GM18505 (cell line): ENCODE results near the gene GABRQ.
"Not testable (repeated sequence)": the region's sequence is repeated elsewhere in the genome, so short reads cannot be mapped to it uniquely, and the experiment has no call there.

ENCODE experiments used
- ATAC-seq: cut with Tn5 transposase; IDR thresholded peaks from one replicate; pipeline ENCODE4 v1.9.1; 2021; ENCODE audit not compliant: unreplicated experiment
- POLR2A ChIP-seq: IDR thresholded peaks from 4 replicates; pipeline ENCODE4 v1.6.1; 2011; ENCODE audit warnings: borderline replicate concordance; ENCODE audit not compliant: insufficient read depth, insufficient read length; ENCODE audit errors: extremely low read depth

The GABRQ gene

GRCh38 chrX:152642931-152643564 is 5.4 kb downstream of the GABRQ start:
- ATAC-seq = no peak
- TF ChIP-seq POLR2A = no peak

DNA sequence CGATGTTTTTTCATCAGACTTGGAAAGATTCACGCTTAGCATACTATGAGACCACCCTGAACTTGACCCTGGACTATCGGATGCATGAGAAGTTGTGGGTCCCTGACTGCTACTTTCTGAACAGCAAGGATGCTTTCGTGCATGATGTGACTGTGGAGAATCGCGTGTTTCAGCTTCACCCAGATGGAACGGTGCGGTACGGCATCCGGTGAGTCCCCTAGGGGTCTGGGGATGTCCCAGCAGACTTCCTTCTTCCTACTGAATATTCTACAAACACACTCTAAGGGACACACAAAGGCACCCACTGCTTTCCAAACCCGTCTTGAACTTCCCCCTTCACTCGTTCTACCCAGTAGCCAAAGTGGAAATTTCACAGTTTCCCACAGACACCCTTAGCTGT is 9.3 kb downstream of the GABRQ start:
- no peak for ATAC-seq
- no peak for TF ChIP-seq POLR2A

DNA sequence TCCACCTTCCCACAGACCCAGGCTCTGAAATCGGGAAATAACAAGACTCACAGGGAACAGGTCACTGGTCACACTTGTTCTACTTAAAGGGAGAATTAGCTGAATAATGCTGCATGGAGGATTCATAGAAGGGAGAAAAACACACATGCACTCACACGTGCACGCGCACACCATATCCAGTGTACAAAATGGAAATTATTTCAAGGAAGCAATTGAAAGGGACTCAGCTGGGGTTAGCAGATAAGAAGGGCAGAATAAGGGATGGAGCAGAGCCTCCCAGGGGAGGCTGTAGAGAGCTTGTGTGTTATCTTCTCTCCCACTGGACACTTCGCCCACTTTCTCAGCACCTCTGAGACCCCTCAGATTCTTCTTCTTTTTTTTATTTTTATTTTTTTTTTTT is 10.3 kb downstream of the GABRQ start:
- no peak for ATAC-seq

GRCh38 chrX:152652060-152652459 is 14.4 kb downstream of the GABRQ start:
- no peak for TF ChIP-seq POLR2A
- no peak for ATAC-seq

More for the DNA sequence above, 10.3 kb downstream of the GABRQ start:
- TF ChIP-seq POLR2A = no peak

GRCh38 chrX:152652467-152652866 is 14.8 kb downstream of the GABRQ start:
- no peak for TF ChIP-seq POLR2A
- no peak for ATAC-seq

- TF ChIP-seq POLR2A = no peak
- ATAC-seq = no peak
These were observed 18.4 kb downstream of the GABRQ start for GRCh38 chrX:152656087-152656486.

GRCh38 chrX:152656890-152657289 is 19.2 kb downstream of the GABRQ start:
- no peak for TF ChIP-seq POLR2A

GRCh38 chrX:152658302-152658701 is 20.6 kb downstream of the GABRQ start:
- no peak for TF ChIP-seq POLR2A

More at GRCh38 chrX:152656890-152657289, 19.2 kb downstream of the GABRQ start:
- ATAC-seq = no peak

DNA sequence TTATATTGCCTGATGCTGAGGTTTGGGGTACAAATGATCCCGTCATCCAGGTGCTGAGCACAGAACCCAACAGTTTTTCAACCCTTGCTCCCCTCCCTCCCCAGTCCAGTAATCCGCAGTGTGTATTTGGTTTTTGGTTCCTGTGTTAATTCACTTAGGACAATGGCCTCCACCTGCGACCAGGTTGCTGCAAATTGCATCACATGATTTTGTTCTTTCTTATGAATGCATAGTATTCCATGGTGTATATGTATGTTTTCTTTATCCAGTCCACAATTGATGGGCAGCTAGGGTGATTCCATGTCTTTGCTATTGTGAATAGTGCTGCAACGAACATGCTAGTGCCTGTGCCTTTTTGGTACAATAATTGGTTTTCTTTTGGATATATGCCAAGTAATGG is 25.4 kb downstream of the GABRQ start:
- TF ChIP-seq POLR2A = no peak
- ATAC-seq = no peak

More at GRCh38 chrX:152658302-152658701, 20.6 kb downstream of the GABRQ start:
- ATAC-seq = no peak

GRCh38 chrX:152674135-152674534 is 36.4 kb downstream of the GABRQ start:
- ATAC-seq = no peak
- no peak for TF ChIP-seq POLR2A

GRCh38 chrX:152674652-152675051 is 37.0 kb downstream of the GABRQ start:
- not testable (repeated sequence) for ATAC-seq

DNA sequence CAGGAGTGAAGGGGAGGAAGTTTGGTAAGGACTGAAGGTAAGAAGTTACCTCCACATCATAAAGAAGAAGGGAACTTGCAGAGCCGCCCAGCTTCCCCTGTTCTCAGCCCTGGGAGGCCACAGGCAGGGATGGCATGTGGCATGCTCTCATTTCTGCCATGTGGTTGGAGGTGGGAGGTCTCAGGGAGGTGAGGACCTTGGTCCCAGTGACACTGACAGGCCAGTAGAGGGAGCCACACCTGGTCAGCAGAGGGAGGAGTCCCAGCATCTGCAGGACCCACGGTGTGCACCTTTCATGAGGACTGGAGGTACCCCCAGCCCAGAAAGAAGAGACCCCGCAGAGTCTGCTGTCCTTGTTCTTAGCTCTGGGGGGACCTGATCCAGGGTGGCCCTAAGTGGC is 43.3 kb downstream of the GABRQ start:
- peak; percentile 88 for ATAC-seq

GRCh38 chrX:152697952-152698931 is 60.5 kb downstream of the GABRQ start, which contains the start of gene MAGEA3:
Gene MAGEA3 (plus strand): TSS chrX:152698794. CDS start chrX:152700833, 2,039 bp downstream.
- not testable (repeated sequence) for ATAC-seq

DNA sequence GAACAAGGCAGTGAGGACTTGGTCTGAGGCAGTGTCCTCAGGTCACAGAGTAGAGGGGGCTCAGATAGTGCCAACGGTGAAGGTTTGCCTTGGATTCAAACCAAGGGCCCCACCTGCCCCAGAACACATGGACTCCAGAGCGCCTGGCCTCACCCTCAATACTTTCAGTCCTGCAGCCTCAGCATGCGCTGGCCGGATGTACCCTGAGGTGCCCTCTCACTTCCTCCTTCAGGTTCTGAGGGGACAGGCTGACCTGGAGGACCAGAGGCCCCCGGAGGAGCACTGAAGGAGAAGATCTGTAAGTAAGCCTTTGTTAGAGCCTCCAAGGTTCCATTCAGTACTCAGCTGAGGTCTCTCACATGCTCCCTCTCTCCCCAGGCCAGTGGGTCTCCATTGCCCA is 62.7 kb downstream of the GABRQ start:
- ATAC-seq = not testable (repeated sequence)

GRCh38 chrX:152706500-152706899 is 68.8 kb downstream of the GABRQ start:
- not testable (repeated sequence) for ATAC-seq
